ENCODE measurements around the gene ZMYND19. TPM values are rescaled to one million over a fixed set of nuclear protein-coding genes. Genes with fewer than 3 reads are reported as not detected.

ZMYND19 gene
- total and polyA plus RNA-seq, 2 of the 8 experiments (the other 6 are each of a cell fraction or from before 2014, with no cell fraction given), result 42.4 to 58.7 TPM

DNA sequence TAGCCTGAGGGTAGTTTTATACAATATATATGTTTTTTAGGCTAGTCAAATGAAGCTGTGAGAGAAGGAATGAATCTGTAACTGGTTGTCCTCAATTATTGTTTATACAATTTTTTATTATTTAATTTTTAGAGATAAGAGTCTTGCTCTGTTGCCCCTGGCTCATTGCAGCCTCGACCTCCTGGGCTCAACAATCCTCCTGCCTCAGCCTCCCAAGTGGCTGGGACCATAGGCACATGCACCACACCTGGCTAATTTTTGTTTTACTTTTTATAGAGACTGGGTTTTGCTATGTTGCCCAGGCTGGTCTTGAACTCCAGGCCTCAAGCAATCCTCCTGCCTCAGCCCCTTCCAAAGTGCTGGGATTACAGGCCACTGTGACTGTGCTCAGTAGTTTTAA is 36.0 kb downstream of the ZMYND19 start:
- Histone ChIP-seq H3K56ac (replicated peaks; ENCODE audit: insufficient read length, low read depth, low read length) (no peak overlapping the region), H2BK120ac (replicated peaks; ENCODE audit: low read depth, low read length) (no peak overlapping the region), H3K4me1 (replicated peaks in 1 of 4; ENCODE audit: control insufficient read depth in 3 of 4, insufficient read depth in 4 of 4, low read length in 3 of 4) (peaks cover 0 to 7% (median 1%) of the 10 kb centered on the region in 4 experiments; a peak in 3 of 7 replicates), H3K23me2 (ENCODE audit: low read depth, low read length) (peaks cover 7% of the 10 kb centered on the region; the same call in 1 of the 2 replicates), H3K36me3 (ENCODE audit: control insufficient read depth in 2 of 4, insufficient read depth in 4 of 4, low read length in 3 of 4) (peaks cover 7 to 28% (median 11%) of the 10 kb centered on the region in 4 experiments; a peak in 6 of 8 replicates), H2BK15ac (ENCODE audit: low read length) (no peak overlapping the region), H2AK5ac (ENCODE audit: low read depth, low read length) (no peak overlapping the region), H3K14ac (ENCODE audit: insufficient read length) (no peak overlapping the region), H4K20me1 (replicated peaks in 1 of 2; ENCODE audit: control insufficient read depth in 1 of 2, insufficient read depth in 2 of 2, low read length in 2 of 2) (peaks cover 4 to 8% of the 10 kb centered on the region in 2 experiments), H2BK12ac (ENCODE audit: low read depth, low read length) (no peak overlapping the region), H3K4me3 (ENCODE audit: extremely low read depth in 1 of 4, insufficient read depth in 2 of 4, low read depth in 3 of 4, low read length in 4 of 4) (no peak overlapping the region), H2BK20ac (ENCODE audit: low read length) (no peak overlapping the region), H3K27ac (ENCODE audit: low read depth, low read length) (no peak overlapping the region), H3K18ac (ENCODE audit: extremely low read depth, low read length) (no peak overlapping the region), H3K9ac (replicated peaks in 1 of 4; ENCODE audit: extremely low read depth in 1 of 4, low read depth in 3 of 4, low read length in 3 of 4) (no peak overlapping the region), H3K4ac (replicated peaks; ENCODE audit: insufficient read length, low read depth, low read length) (no peak overlapping the region), H4K5ac (ENCODE audit: insufficient read length, low read depth, low read length) (no peak overlapping the region), H2AFZ (ENCODE audit: low read length) (no peak overlapping the region), H3K79me2 (ENCODE audit: control insufficient read depth in 1 of 2, insufficient read depth in 2 of 2, low read length in 2 of 2) (no peaks in the 10 kb centered on the region), H3K4me2 (ENCODE audit: insufficient read depth in 1 of 2, low read depth in 2 of 2, low read length in 2 of 2) (no peak overlapping the region), H2BK5ac (ENCODE audit: low read depth, low read length) (no peak overlapping the region), H3K27me3 (replicated peaks in 1 of 4; ENCODE audit: control insufficient read depth in 3 of 4, extremely low read depth in 1 of 4, insufficient read depth in 3 of 4, low read length in 3 of 4) (no peaks in the 10 kb centered on the region), H3K9me3 (ENCODE audit: insufficient read depth in 2 of 2, low read depth in 1 of 2, low read length in 1 of 2) (no peaks in the 10 kb centered on the region), H3K23ac (ENCODE audit: insufficient read length) (no peak overlapping the region), H3K79me1 (ENCODE audit: low read depth, low read length) (peaks cover 5% of the 10 kb centered on the region; the same call in 1 of the 2 replicates), H4K91ac (replicated peaks; ENCODE audit: insufficient read length, low read length) (no peak overlapping the region), H4K8ac (ENCODE audit: extremely low read depth, insufficient read depth, low read length) (no peak overlapping the region)
- WGBS, 2 experiments (ENCODE audit: extremely low coverage in 1 of 2, insufficient coverage in 1 of 2, insufficient read length in 1 of 2, insufficient replicate concordance in 2 of 2, low coverage in 1 of 2, low lambda C conversion rate in 2 of 2, missing lambda C conversion rate in 1 of 2), result 79% methylated on average over 1 of the region's 1 CpG; no CpG with 5 or more reads in 1 of the 2 experiments
- DNase-seq (ENCODE audit: low read depth in 1 of 2, low spot score in 2 of 2) (no peak), FAIRE-seq (no peak)
- CTCF ChIA-PET (ENCODE audit: partially characterized antibody), result interaction anchor here (0.6 kb wide), 3 partner anchors 95 to 494 kb away, joined by 3 to 6 read pairs (median 4); no protein-coding TSS in a partner anchor
- POLR2A ChIA-PET (ENCODE audit: partially characterized antibody), result interaction anchor here (1.4 to 2.8 kb wide), 3 partner anchors 19 to 24 kb away, joined by 4 to 16 read pairs (median 14); partner anchors contain the start of gene DPH7
- TF ChIP-seq ATF3 (IDR thresholded peaks at IDR 0.05; ENCODE audit: insufficient read depth, low read depth, low read length) (no peak), POLR2AphosphoS5 (IDR thresholded peaks at IDR 0.05; ENCODE audit: low read depth, low read length) (no peak), ZNF274 (IDR thresholded peaks at IDR 0.05; ENCODE audit: borderline replicate concordance, extremely low read depth, low read length) (no peak), EGR1 (IDR thresholded peaks at IDR 0.05; ENCODE audit: borderline replicate concordance, low read depth, low read length) (no peak), RNF2 (IDR thresholded peaks at IDR 0.05; ENCODE audit: borderline replicate concordance, low read depth, low read length, missing control alignments, poor library complexity, severe bottlenecking) (no peak), FOSL1 (IDR thresholded peaks at IDR 0.05; ENCODE audit: insufficient read depth, low read depth, low read length) (no peak), JUND (IDR thresholded peaks at IDR 0.05; ENCODE audit: low read length) (no peak), CBX5 (IDR thresholded peaks at IDR 0.05; ENCODE audit: low read depth, low read length) (no peak), ASH2L (IDR thresholded peaks at IDR 0.05; ENCODE audit: low read length) (no peak), GTF2F1 (IDR thresholded peaks at IDR 0.05; ENCODE audit: borderline replicate concordance, low read depth, low read length) (no peak), SP1 (IDR thresholded peaks at IDR 0.05; ENCODE audit: low read depth, low read length) (no peak)

All from H1 (cell line).